ENCODE results near the gene TMEM106A. TPM values are rescaled to one million over a fixed set of nuclear protein-coding genes. Genes with fewer than 3 reads are reported as not detected.

TMEM106A gene
- total and polyA plus RNA-seq, 9 of the 15 experiments (the other 6 are each of a cell fraction or from before 2014, with no cell fraction given): 0.03 to 0.29 (median 0.15) TPM

DNA sequence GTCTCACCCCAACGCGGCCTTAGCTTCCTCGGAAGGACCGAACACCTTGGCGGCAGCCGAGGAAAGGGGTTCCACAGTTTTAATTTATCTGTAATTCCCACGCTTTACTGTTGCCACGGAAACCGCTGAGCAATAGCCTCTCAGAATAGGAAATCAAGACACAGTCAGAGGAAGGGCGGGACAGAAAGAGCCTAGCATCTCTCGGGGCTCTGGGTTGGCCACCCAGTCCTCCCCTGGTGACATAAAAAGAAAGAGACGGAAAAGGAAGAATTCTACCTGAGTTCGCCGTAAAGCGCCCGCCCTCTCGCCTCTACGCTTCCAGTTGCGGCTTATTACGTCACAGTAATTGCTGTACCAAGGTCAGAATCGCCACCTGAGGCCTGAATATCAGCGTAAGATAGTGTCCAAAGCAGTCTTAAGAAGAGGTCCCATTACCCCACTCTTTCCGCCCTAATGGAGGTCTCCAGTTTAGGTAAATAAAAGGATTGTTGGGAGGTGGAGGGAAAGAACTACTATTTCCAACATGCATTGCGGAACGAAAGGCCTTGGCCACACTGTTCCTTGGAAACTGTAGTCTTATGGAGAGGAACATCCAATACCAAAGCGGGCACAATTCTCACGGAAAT lies 41.4 kb upstream of the TMEM106A start (continued):
- TF ChIP-seq RCOR1 (IDR thresholded peaks at IDR 0.05; ENCODE audit: borderline replicate concordance in 1 of 2, low read depth in 2 of 2, low read length in 2 of 2) (peak in 1 of 2 experiments; percentile 66; a peak in 2 of 4 replicates), NFATC3 (IDR thresholded peaks at IDR 0.05) (no peak; the same call in 1 of the 2 replicates), HSF4 (CRISPR knock-in tag; IDR thresholded peaks at IDR 0.05; ENCODE audit: borderline replicate concordance) (no peak), CHD2 (IDR thresholded peaks at IDR 0.05; ENCODE audit: low read depth, low read length) (no peak), BRF1 (IDR thresholded peaks at IDR 0.05; ENCODE audit: borderline replicate concordance, extremely low read depth, insufficient read length) (no peak), HDAC2 (IDR thresholded peaks at IDR 0.05) (peak; percentile 12; the same call in 1 of the 2 replicates), DDX20 (tag; IDR thresholded peaks at IDR 0.05; ENCODE audit: low read depth) (no peak), JUND (IDR thresholded peaks at IDR 0.05; ENCODE audit: borderline replicate concordance, low read depth, low read length) (peak; percentile 78), JUND (tag; IDR thresholded peaks at IDR 0.05; ENCODE audit: borderline replicate concordance, low read depth, low read length) (peak; percentile 41; the same call in 2 of the 3 replicates), TSC22D4 (tag; IDR thresholded peaks at IDR 0.05) (no peak), ATF3 (IDR thresholded peaks at IDR 0.05) (peak; percentile 89), ATF3 (CRISPR knock-in tag; conservative IDR thresholded peaks at IDR 0.05) (0 out of 2 replicates have a peak, but pooled peaks have one; percentile 16), SOX6 (IDR thresholded peaks at IDR 0.05) (0 out of 2 replicates have a peak, but pooled peaks have one; percentile 9), HLTF (IDR thresholded peaks at IDR 0.05) (no peak), NRF1 (conservative IDR thresholded peaks at IDR 0.05 in 1 of 2, IDR thresholded peaks at IDR 0.05 in 1 of 2) (no peak), RBM34 (IDR thresholded peaks at IDR 0.05; ENCODE audit: borderline replicate concordance, insufficient read depth, low read length) (no peak), MNT (conservative IDR thresholded peaks at IDR 0.05) (peak; percentile 40 to 65; a peak in 3 of 4 replicates), CXXC5 (CRISPR knock-in tag; IDR thresholded peaks at IDR 0.05) (peak; percentile 67), ZNF785 (CRISPR knock-in tag; IDR thresholded peaks at IDR 0.05) (no peak), HCFC1 (IDR thresholded peaks at IDR 0.05; ENCODE audit: low read depth, low read length) (peak; percentile 80), BRD9 (IDR thresholded peaks at IDR 0.05; ENCODE audit: low read depth, partially characterized antibody) (peak; percentile 70), TARDBP (IDR thresholded peaks at IDR 0.05) (0 out of 2 replicates have a peak, but pooled peaks have one; percentile 13), U2AF1 (optimal IDR thresholded peaks at IDR 0.05; ENCODE audit: low read depth, low read length) (no peak)
- TF ChIP-seq, protein P1, sequence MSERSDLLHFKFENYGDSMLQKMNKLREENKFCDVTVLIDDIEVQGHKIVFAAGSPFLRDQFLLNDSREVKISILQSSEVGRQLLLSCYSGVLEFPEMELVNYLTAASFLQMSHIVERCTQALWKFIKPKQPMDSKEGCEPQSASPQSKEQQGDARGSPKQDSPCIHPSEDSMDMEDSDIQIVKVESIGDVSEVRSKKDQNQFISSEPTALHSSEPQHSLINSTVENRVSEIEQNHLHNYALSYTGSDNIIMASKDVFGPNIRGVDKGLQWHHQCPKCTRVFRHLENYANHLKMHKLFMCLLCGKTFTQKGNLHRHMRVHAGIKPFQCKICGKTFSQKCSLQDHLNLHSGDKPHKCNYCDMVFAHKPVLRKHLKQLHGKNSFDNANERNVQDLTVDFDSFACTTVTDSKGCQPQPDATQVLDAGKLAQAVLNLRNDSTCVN (CRISPR knock-in tag; IDR thresholded peaks at IDR 0.05): no peak
- TF ChIP-seq, protein P2, sequence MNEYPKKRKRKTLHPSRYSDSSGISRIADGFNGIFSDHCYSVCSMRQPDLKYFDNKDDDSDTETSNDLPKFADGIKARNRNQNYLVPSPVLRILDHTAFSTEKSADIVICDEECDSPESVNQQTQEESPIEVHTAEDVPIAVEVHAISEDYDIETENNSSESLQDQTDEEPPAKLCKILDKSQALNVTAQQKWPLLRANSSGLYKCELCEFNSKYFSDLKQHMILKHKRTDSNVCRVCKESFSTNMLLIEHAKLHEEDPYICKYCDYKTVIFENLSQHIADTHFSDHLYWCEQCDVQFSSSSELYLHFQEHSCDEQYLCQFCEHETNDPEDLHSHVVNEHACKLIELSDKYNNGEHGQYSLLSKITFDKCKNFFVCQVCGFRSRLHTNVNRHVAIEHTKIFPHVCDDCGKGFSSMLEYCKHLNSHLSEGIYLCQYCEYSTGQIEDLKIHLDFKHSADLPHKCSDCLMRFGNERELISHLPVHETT (CRISPR knock-in tag; conservative IDR thresholded peaks at IDR 0.05 in 1 of 2, IDR thresholded peaks at IDR 0.05 in 1 of 2): peak in 1 of 2 experiments; percentile 29; a peak in 1 of 4 replicates

Measured in K562 (cell line).